Liver (tissue), 9 donors: ENCODE measurements around the gene SMIM9. TPM values are rescaled to one million over a fixed set of nuclear protein-coding genes. Genes with fewer than 3 reads are reported as not detected.

Experiments
- DNase-seq: peaks from one replicate; pipeline ENCODE4 v3.0.0-alpha.2; 2017; ENCODE audit warnings: low spot score
- H3K27ac ChIP-seq, 2 donors: one replicate each; pipeline ENCODE4 v1.7.0; 2013; ENCODE audit warnings: inconsistent platforms in 2 of 2, low read length in 2 of 2, control low read depth in 1 of 2, low read depth in 1 of 2, mild to moderate bottlenecking in 1 of 2
- H3K27me3 ChIP-seq, 4 donors: one replicate each; pipeline versions ENCODE4 v1.6.1 to v1.7.0; 2013; ENCODE audit warnings: low read length in 3 of 4, inconsistent platforms in 1 of 4, mild to moderate bottlenecking in 1 of 4, moderate library complexity in 1 of 4; ENCODE audit not compliant: control insufficient read depth in 4 of 4, insufficient read depth in 4 of 4
- H3K36me3 ChIP-seq, 4 donors: one replicate each; pipeline versions ENCODE4 v1.6.1 to v1.7.0; 2013; ENCODE audit warnings: low read length in 3 of 4, mild to moderate bottlenecking in 3 of 4, low read depth in 1 of 4, moderate library complexity in 1 of 4; ENCODE audit not compliant: control insufficient read depth in 4 of 4, insufficient read depth in 3 of 4
- H3K4me1 ChIP-seq, 4 donors: one replicate each; pipeline versions ENCODE4 v1.6.1 to v1.7.0; 2013; ENCODE audit warnings: low read length in 3 of 4, mild to moderate bottlenecking in 3 of 4, moderate library complexity in 1 of 4; ENCODE audit not compliant: control insufficient read depth in 4 of 4, insufficient read depth in 4 of 4
- H3K4me3 ChIP-seq, 3 donors: one replicate each; pipeline versions ENCODE4 v1.6.1 to v1.7.0; 2013; ENCODE audit warnings: low read length in 3 of 3, control low read depth in 1 of 3, low read depth in 1 of 3, mild to moderate bottlenecking in 1 of 3
- H3K9ac ChIP-seq, 2 donors: one replicate each; pipeline ENCODE4 v1.7.0; 2013; ENCODE audit warnings: low read length in 2 of 2, mild to moderate bottlenecking in 2 of 2, moderate library complexity in 2 of 2, control low read depth in 1 of 2, low read depth in 1 of 2
- H3K9me3 ChIP-seq, 4 donors: one replicate each; pipeline versions ENCODE4 v1.6.1 to v1.7.0; 2013; ENCODE audit warnings: low read length in 3 of 4; ENCODE audit not compliant: control insufficient read depth in 4 of 4
- EGR1 ChIP-seq, 2 donors: IDR thresholded peaks; 2 replicates each; pipeline ENCODE4 v1.6.1; 2016 to 2018; ENCODE audit warnings: antibody characterized with exemption in 2 of 2, low read depth in 2 of 2
- FOXA1 ChIP-seq: IDR thresholded peaks from 2 replicates; pipeline ENCODE4 v1.6.1; 2016; ENCODE audit warnings: antibody characterized with exemption
- FOXA2 ChIP-seq: IDR thresholded peaks from 2 replicates; pipeline ENCODE4 v1.6.1; 2016; ENCODE audit warnings: antibody characterized with exemption
- GABPA ChIP-seq, 2 donors: IDR thresholded peaks in 1 of 2; conservative IDR thresholded peaks in 1 of 2; 2 replicates each; pipeline ENCODE4 v1.6.1; 2016; ENCODE audit warnings: antibody characterized with exemption in 2 of 2, mild to moderate bottlenecking in 1 of 2, moderate library complexity in 1 of 2
- HNF4A ChIP-seq, 2 donors: conservative IDR thresholded peaks; 2 replicates each; pipeline ENCODE4 v1.6.1; 2016; ENCODE audit warnings: antibody characterized with exemption in 2 of 2, mild to moderate bottlenecking in 2 of 2
- HNF4G ChIP-seq: IDR thresholded peaks from 2 replicates; pipeline ENCODE4 v1.6.1; 2016; ENCODE audit warnings: antibody characterized with exemption
- JUND ChIP-seq, 2 donors: IDR thresholded peaks; 2 replicates each; pipeline ENCODE4 v1.6.1; 2016; ENCODE audit warnings: antibody characterized with exemption in 2 of 2
- NR2F2 ChIP-seq: IDR thresholded peaks from 2 replicates; pipeline ENCODE4 v1.6.1; 2016; ENCODE audit warnings: antibody characterized with exemption
- RAD21 ChIP-seq, 2 donors: IDR thresholded peaks; 2 replicates each; pipeline ENCODE4 v1.6.1; 2016; ENCODE audit warnings: antibody characterized with exemption in 2 of 2, mild to moderate bottlenecking in 2 of 2
- RXRA ChIP-seq, 2 donors: IDR thresholded peaks; 2 replicates each; pipeline ENCODE4 v1.6.1; 2017 to 2018; ENCODE audit warnings: antibody characterized with exemption in 2 of 2, mild to moderate bottlenecking in 1 of 2
- SP1 ChIP-seq: IDR thresholded peaks from 2 replicates; pipeline ENCODE4 v1.6.1; 2018; ENCODE audit warnings: antibody characterized with exemption, mild to moderate bottlenecking
- TAF1 ChIP-seq: conservative IDR thresholded peaks from 2 replicates; pipeline ENCODE4 v1.6.1; 2016; ENCODE audit warnings: antibody characterized with exemption, mild to moderate bottlenecking
- YY1 ChIP-seq: IDR thresholded peaks from 2 replicates; pipeline ENCODE4 v1.6.1; 2016; ENCODE audit warnings: antibody characterized with exemption, mild to moderate bottlenecking
- WGBS: extraction: QIAGEN DNeasy Blood & Tissue Kit; methylation state at CpG from one replicate; pipeline ENCODE4 v1.1.7; 2013; 5-methylcytosine and 5-hydroxymethylcytosine counted together
- polyA plus RNA-seq, 2 donors: library from polyadenylated mRNA; stranded (reverse) in 1 of 2; unstranded in 1 of 2; fragments of 200-250 nt in 1 of 2; fragments of >200 nt in 1 of 2; fragmentation: Nextera tagmentation in 1 of 2; extraction: Ambion mirVana in 1 of 2; gene quantifications; one replicate each; pipeline versions ENCODE4 v1.2.1 to v1.2.3, GENCODE V29; 2013 to 2015
- total RNA-seq, 2 donors: library from RNA; depleted of rRNA; stranded (reverse); fragments of >200 nt; gene quantifications; one replicate each; pipeline ENCODE4 v1.2.3, GENCODE V29; 2014
- TF ChIP-seq, protein P1 (sequence below): IDR thresholded peaks from 2 replicates; pipeline ENCODE4 v1.6.1; 2016; ENCODE audit warnings: antibody characterized with exemption, mild to moderate bottlenecking
- TF ChIP-seq, protein P2 (sequence below): IDR thresholded peaks from 2 replicates; pipeline ENCODE4 v1.6.1; 2016; ENCODE audit warnings: antibody characterized with exemption
- TF ChIP-seq, protein P3 (sequence below): IDR thresholded peaks from 2 replicates; pipeline ENCODE4 v1.6.1; 2016; ENCODE audit warnings: antibody characterized with exemption
- TF ChIP-seq, protein P4 (sequence below): fragments of 150-350 bp; IDR thresholded peaks from 2 replicates; pipeline ENCODE4 v1.5.1; 2017; ENCODE audit warnings: improper control_type of control experiment, low read depth, low read length; ENCODE audit not compliant: missing input control
- TF ChIP-seq, protein P5 (sequence below): IDR thresholded peaks from 2 replicates; pipeline ENCODE4 v1.6.1; 2016; ENCODE audit warnings: antibody characterized with exemption
- donor health status: healthy.
- donor health status: healthy.
- donor health status: healthy.
- donor health status: healthy.
- donor health status: healthy.

Gene SMIM9
- total and polyA plus RNA-seq, 4 donors = 0.50 TPM; not detected in 3

DNA sequence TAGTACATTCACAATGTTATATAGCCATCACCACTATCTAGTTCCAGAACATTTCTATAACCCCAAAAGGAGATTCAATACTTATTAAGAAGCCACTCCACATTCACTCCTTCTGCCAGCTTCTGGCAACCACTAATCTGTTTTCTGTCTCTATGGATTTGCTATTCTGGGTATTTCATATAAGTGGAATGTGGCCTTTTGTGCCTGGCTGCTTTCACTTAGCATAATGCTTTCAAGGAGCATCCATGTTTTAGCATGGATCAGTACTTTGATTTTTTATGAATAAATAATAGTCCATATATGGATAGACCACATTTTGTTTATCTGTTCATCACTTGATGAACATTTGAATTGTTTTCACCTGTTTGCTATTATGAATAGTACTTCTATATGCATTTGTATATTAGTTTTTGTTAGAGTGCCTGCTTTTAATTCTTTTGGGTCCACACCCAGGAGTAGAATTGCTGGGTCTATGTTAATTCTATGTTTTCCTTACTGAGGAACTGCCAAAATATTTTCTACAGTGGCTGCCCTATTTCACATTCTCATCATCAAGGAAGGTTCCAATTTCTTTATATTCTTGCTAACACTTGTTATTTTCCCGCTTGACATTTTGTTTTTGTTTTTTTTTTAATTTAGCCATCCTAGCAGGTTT, 16.6 kb upstream of the SMIM9 start:
- no peak overlapping the region for H3K27ac ChIP-seq
- no peak for DNase-seq
- H3K9me3 ChIP-seq = no peaks in the 10 kb centered on the region
- WGBS = 95% methylated on average over 1 of the region's 1 CpG
- H3K36me3 ChIP-seq = no peaks in the 10 kb centered on the region
- TF ChIP-seq JUND (IDR thresholded peaks at IDR 0.05) (no peak), GABPA (IDR thresholded peaks at IDR 0.05 in 1 of 2, conservative IDR thresholded peaks at IDR 0.05 in 1 of 2) (no peak), RXRA (IDR thresholded peaks at IDR 0.05) (no peak), EGR1 (IDR thresholded peaks at IDR 0.05; ENCODE audit: low read depth in 2 of 2) (no peak), SP1 (no peak), FOXA2 (no peak), HNF4G (no peak), HNF4A (conservative IDR thresholded peaks at IDR 0.05) (no peak), FOXA1 (no peak), TAF1 (no peak), YY1 (no peak), RAD21 (IDR thresholded peaks at IDR 0.05) (no peak), NR2F2 (no peak)
- TF ChIP-seq, protein P1, sequence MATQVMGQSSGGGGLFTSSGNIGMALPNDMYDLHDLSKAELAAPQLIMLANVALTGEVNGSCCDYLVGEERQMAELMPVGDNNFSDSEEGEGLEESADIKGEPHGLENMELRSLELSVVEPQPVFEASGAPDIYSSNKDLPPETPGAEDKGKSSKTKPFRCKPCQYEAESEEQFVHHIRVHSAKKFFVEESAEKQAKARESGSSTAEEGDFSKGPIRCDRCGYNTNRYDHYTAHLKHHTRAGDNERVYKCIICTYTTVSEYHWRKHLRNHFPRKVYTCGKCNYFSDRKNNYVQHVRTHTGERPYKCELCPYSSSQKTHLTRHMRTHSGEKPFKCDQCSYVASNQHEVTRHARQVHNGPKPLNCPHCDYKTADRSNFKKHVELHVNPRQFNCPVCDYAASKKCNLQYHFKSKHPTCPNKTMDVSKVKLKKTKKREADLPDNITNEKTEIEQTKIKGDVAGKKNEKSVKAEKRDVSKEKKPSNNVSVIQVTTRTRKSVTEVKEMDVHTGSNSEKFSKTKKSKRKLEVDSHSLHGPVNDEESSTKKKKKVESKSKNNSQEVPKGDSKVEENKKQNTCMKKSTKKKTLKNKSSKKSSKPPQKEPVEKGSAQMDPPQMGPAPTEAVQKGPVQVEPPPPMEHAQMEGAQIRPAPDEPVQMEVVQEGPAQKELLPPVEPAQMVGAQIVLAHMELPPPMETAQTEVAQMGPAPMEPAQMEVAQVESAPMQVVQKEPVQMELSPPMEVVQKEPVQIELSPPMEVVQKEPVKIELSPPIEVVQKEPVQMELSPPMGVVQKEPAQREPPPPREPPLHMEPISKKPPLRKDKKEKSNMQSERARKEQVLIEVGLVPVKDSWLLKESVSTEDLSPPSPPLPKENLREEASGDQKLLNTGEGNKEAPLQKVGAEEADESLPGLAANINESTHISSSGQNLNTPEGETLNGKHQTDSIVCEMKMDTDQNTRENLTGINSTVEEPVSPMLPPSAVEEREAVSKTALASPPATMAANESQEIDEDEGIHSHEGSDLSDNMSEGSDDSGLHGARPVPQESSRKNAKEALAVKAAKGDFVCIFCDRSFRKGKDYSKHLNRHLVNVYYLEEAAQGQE = no peak
- TF ChIP-seq, protein P2, sequence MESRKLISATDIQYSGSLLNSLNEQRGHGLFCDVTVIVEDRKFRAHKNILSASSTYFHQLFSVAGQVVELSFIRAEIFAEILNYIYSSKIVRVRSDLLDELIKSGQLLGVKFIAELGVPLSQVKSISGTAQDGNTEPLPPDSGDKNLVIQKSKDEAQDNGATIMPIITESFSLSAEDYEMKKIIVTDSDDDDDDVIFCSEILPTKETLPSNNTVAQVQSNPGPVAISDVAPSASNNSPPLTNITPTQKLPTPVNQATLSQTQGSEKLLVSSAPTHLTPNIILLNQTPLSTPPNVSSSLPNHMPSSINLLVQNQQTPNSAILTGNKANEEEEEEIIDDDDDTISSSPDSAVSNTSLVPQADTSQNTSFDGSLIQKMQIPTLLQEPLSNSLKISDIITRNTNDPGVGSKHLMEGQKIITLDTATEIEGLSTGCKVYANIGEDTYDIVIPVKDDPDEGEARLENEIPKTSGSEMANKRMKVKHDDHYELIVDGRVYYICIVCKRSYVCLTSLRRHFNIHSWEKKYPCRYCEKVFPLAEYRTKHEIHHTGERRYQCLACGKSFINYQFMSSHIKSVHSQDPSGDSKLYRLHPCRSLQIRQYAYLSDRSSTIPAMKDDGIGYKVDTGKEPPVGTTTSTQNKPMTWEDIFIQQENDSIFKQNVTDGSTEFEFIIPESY = no peak
- TF ChIP-seq, protein P3, sequence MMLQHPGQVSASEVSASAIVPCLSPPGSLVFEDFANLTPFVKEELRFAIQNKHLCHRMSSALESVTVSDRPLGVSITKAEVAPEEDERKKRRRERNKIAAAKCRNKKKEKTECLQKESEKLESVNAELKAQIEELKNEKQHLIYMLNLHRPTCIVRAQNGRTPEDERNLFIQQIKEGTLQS = no peak
- TF ChIP-seq, protein P4, sequence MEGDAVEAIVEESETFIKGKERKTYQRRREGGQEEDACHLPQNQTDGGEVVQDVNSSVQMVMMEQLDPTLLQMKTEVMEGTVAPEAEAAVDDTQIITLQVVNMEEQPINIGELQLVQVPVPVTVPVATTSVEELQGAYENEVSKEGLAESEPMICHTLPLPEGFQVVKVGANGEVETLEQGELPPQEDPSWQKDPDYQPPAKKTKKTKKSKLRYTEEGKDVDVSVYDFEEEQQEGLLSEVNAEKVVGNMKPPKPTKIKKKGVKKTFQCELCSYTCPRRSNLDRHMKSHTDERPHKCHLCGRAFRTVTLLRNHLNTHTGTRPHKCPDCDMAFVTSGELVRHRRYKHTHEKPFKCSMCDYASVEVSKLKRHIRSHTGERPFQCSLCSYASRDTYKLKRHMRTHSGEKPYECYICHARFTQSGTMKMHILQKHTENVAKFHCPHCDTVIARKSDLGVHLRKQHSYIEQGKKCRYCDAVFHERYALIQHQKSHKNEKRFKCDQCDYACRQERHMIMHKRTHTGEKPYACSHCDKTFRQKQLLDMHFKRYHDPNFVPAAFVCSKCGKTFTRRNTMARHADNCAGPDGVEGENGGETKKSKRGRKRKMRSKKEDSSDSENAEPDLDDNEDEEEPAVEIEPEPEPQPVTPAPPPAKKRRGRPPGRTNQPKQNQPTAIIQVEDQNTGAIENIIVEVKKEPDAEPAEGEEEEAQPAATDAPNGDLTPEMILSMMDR = no peak
- TF ChIP-seq, protein P5, sequence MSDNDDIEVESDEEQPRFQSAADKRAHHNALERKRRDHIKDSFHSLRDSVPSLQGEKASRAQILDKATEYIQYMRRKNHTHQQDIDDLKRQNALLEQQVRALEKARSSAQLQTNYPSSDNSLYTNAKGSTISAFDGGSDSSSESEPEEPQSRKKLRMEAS = no peak
- H3K4me1 ChIP-seq = no peaks in the 10 kb centered on the region
- H3K9ac ChIP-seq = no peak overlapping the region
- no peaks in the 10 kb centered on the region for H3K27me3 ChIP-seq
- H3K4me3 ChIP-seq = no peak overlapping the region
